GM12865 (cell line): ENCODE data around the gene GGT1.
"Not testable (repeated sequence)": the region's sequence is repeated elsewhere in the genome, so short reads cannot be mapped to it uniquely, and the experiment has no call there.

Source experiments
- DNase-seq: peaks from one replicate; pipeline ENCODE4 v3.0.0; 2010; ENCODE audit warnings: low read depth
- H3K4me3 ChIP-seq: 2 replicates; pipeline ENCODE4 v1.5.1; 2011; ENCODE audit warnings: mild to moderate bottlenecking, low read depth, low read length, control low read depth
- CTCF ChIP-seq: IDR thresholded peaks from 2 replicates; pipeline ENCODE4 v1.5.1; 2011; ENCODE audit warnings: low read length, control low read depth, low read depth, inconsistent platforms; ENCODE audit not compliant: insufficient read depth; ENCODE audit errors: missing control alignments

GGT1 gene

GRCh38 chr22:24601217-24602104 lies 1.5 kb upstream of the GGT1 start:
- peak; percentile 43 for DNase-seq
- TF ChIP-seq CTCF: no peak
- no peak overlapping the region for H3K4me3 ChIP-seq

GRCh38 chr22:24602105-24602749 lies 766 bp upstream of the GGT1 start:
- not testable (repeated sequence) for H3K4me3 ChIP-seq, DNase-seq

GRCh38 chr22:24603770-24604629 lies 1.0 kb downstream of the GGT1 start:
- H3K4me3 ChIP-seq: not testable (repeated sequence)
- peak; percentile 21 for DNase-seq

- not testable (repeated sequence) for DNase-seq, H3K4me3 ChIP-seq
Measured at GRCh38 chr22:24606340-24606739, 3.3 kb downstream of the GGT1 start.

- not testable (repeated sequence) for H3K4me3 ChIP-seq, DNase-seq
Measured at GRCh38 chr22:24607429-24607983, 4.5 kb downstream of the GGT1 start.

- not testable (repeated sequence) for H3K4me3 ChIP-seq, DNase-seq
Measured at GRCh38 chr22:24608327-24608726, 5.3 kb downstream of the GGT1 start.

GRCh38 chr22:24609888-24610287 lies 6.9 kb downstream of the GGT1 start:
- not testable (repeated sequence) for DNase-seq, H3K4me3 ChIP-seq

GRCh38 chr22:24614794-24615193 lies 11.8 kb downstream of the GGT1 start:
- not testable (repeated sequence) for H3K4me3 ChIP-seq, DNase-seq

GRCh38 chr22:24621244-24621643 lies 18.3 kb downstream of the GGT1 start:
- DNase-seq, H3K4me3 ChIP-seq: not testable (repeated sequence)

- DNase-seq, H3K4me3 ChIP-seq: not testable (repeated sequence)
Measured at GRCh38 chr22:24622596-24622995, 19.6 kb downstream of the GGT1 start.

- not testable (repeated sequence) for DNase-seq, H3K4me3 ChIP-seq
Measured at GRCh38 chr22:24627911-24628310, 24.9 kb downstream of the GGT1 start.

- TF ChIP-seq CTCF: peak; percentile 49
- peak; percentile 39 for DNase-seq
- not testable (repeated sequence) for H3K4me3 ChIP-seq
Measured at GRCh38 chr22:24629069-24629468, 26.1 kb downstream of the GGT1 start.

GRCh38 chr22:24630812-24631427 lies 27.9 kb downstream of the GGT1 start:
- not testable (repeated sequence) for DNase-seq, H3K4me3 ChIP-seq

GRCh38 chr22:24631430-24632122 lies 28.6 kb downstream of the GGT1 start:
- not testable (repeated sequence) for DNase-seq, H3K4me3 ChIP-seq

- DNase-seq, H3K4me3 ChIP-seq: not testable (repeated sequence)
Measured at GRCh38 chr22:24632642-24633041, 29.6 kb downstream of the GGT1 start.
